Measurements from ENCODE around the gene WT1. TPM values are rescaled to one million over a fixed set of nuclear protein-coding genes. Genes with fewer than 3 reads are reported as not detected.

The WT1 gene
- total RNA-seq, 1 donor from 2014 or later = 1.2 TPM

DNA sequence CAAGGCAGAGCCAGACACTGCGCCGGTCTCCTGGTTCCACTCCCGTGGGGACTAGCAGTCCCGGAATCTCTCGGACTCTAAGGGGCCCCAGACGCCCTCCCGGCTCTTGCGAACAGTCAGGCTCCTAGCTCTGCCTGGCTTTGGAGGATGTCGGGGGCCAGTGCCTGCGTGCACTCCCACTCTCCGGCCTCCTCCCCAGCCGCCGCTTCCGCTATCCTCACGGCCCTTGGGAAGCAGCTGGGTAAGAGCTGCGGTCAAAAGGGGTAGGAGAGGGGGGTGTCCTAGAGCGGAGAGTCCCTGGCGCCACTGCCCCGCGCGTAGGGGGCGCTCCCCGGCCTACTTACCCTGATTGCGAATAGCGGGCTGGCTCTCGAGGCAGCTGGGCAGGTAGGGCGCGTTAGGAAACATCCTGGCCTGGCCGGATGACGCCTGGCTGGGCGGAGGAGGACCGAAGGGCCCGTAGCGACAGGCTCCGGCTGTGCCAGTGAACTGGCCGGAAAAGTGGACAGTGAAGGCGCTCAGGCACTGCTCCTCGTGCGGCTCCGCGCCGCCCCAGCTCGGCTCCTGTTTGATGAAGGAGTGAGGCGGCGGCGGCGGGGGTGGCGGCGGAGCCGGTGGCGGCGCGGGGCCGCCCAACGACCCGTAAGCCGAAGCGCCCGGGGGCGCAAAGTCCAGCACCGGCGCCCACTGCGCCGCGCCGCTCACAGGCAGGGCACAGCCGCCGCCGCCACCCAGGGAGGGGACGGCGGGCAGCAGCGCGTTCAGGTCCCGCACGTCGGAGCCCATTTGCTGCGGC is 785 bp downstream of the WT1 start:
- TF ChIP-seq, protein P1, sequence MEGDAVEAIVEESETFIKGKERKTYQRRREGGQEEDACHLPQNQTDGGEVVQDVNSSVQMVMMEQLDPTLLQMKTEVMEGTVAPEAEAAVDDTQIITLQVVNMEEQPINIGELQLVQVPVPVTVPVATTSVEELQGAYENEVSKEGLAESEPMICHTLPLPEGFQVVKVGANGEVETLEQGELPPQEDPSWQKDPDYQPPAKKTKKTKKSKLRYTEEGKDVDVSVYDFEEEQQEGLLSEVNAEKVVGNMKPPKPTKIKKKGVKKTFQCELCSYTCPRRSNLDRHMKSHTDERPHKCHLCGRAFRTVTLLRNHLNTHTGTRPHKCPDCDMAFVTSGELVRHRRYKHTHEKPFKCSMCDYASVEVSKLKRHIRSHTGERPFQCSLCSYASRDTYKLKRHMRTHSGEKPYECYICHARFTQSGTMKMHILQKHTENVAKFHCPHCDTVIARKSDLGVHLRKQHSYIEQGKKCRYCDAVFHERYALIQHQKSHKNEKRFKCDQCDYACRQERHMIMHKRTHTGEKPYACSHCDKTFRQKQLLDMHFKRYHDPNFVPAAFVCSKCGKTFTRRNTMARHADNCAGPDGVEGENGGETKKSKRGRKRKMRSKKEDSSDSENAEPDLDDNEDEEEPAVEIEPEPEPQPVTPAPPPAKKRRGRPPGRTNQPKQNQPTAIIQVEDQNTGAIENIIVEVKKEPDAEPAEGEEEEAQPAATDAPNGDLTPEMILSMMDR (IDR thresholded peaks at IDR 0.05) = no peak
- ATAC-seq = no peak
- peaks cover 28% of the 10 kb centered on the region for H3K4me1 ChIP-seq
- intact Hi-C loops (cut with DNase I) = no loop called here
- no peak overlapping the region for H3K27ac ChIP-seq
- H3K9me3 ChIP-seq = no peaks in the 10 kb centered on the region
- H3K36me3 ChIP-seq = no peaks in the 10 kb centered on the region
- no peak for DNase-seq
- H3K27me3 ChIP-seq (ENCODE audit: low read depth) = peaks cover 99% of the 10 kb centered on the region
- peak overlapping the region; percentile 33 for H3K4me3 ChIP-seq

DNA sequence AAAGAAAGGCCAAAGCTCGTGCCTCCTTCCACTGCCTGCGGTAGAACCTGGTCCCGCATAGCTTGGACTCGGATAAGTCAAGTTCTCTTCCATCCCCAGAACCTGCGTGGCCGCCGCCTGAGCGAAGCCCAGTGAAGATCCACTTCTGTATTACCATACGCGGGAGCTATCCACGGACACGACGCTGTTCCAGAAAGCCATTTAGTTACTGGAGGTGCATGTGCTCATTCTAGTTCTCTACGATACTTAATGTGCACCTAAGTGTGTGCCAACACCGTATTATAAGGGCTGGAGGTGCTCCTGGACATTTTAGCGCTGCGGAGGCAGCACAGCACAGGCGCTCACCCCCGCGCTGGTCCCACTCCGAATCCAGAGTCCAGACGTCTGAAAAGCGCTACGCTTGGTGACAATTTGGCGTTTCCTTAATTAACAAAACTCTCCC is 1.4 kb downstream of the WT1 start:
- no peak for ATAC-seq
- peak overlapping the region; percentile 34 for H3K4me3 ChIP-seq
- H3K27me3 ChIP-seq (ENCODE audit: low read depth) = peaks cover 99% of the 10 kb centered on the region
- no peaks in the 10 kb centered on the region for H3K9me3 ChIP-seq
- DNase-seq = no peak
- H3K4me1 ChIP-seq = peaks cover 27% of the 10 kb centered on the region
- H3K27ac ChIP-seq = no peak overlapping the region
- intact Hi-C loops (cut with DNase I) = no loop called here
- no peaks in the 10 kb centered on the region for H3K36me3 ChIP-seq
- TF ChIP-seq, protein P1 (IDR thresholded peaks at IDR 0.05) = no peak

DNA sequence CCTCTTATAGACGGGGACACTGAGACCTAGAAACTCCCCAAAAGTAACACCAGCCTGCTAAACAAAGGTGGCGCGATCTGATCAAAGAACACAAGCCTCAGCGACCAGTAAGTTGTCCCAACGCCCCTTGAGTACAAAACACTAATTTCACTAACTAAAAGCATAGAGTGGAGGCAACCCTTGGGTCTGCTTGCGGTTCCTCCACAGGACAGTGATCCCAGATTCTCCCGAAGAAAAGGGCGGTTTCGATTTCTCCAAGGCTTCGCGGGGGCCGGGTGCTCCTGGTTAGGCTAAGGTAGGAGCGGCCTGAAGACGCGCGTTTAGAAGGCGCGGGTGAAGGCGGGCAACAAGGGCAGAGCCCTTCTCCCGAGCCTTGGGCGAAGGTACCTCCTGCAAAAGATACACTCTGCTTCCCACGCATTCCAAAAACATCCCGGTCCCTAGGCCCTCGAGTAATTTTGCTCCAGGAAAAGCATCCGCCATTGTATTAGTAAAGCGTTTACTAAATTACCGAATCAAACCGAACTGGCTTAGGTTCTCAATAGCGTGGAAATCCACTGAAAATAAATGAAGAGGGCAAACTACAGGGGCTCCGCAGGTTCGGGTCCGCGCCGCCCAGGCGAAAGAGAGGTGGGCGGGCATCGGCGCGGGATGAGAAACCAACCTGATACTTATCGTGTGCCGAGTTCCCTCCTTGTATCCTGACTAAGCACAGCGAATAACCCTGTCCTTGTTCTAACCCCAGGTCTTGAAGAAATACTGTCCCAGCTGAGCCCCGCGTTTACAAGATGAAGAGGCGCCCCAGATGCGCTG is 2.0 kb downstream of the WT1 start:
- no peak overlapping the region for H3K27ac ChIP-seq
- no peaks in the 10 kb centered on the region for H3K9me3 ChIP-seq
- intact Hi-C loops (cut with DNase I) = no loop called here
- no peak for ATAC-seq
- peaks cover 99% of the 10 kb centered on the region for H3K27me3 ChIP-seq (ENCODE audit: low read depth)
- H3K4me3 ChIP-seq = peak overlapping the region; percentile 34
- no peak for DNase-seq
- no peaks in the 10 kb centered on the region for H3K36me3 ChIP-seq
- TF ChIP-seq, protein P1 (IDR thresholded peaks at IDR 0.05) = no peak
- H3K4me1 ChIP-seq = peaks cover 25% of the 10 kb centered on the region

DNA sequence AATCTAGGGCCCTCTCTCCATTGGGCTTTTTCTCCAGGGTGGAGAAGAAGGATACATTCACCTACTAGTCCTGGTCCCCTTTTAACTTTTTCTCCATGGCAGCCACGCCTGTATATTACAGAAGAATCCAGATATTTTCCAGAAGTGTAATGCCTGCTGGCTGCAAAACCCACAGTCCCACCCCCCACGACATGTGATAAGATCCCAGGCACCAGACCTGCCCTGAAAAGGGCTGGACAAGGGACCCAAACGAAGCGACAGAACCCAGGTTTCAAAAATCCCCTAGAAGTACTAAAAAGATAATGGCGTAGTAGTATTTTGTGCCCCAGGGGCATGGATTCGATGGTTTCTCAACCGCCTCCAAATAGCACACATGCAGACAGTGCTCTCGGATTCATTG is 2.8 kb downstream of the WT1 start:
- intact Hi-C loops (cut with DNase I) = no loop called here
- no peak for ATAC-seq
- TF ChIP-seq, protein P1 (IDR thresholded peaks at IDR 0.05) = no peak
- Histone ChIP-seq H3K4me3 (peak overlapping the region; percentile 34), H3K4me1 (peaks cover 25% of the 10 kb centered on the region), H3K27ac (no peak overlapping the region), H3K36me3 (no peaks in the 10 kb centered on the region), H3K9me3 (no peaks in the 10 kb centered on the region), H3K27me3 (ENCODE audit: low read depth) (peaks cover 99% of the 10 kb centered on the region)
- no peak for DNase-seq

DNA sequence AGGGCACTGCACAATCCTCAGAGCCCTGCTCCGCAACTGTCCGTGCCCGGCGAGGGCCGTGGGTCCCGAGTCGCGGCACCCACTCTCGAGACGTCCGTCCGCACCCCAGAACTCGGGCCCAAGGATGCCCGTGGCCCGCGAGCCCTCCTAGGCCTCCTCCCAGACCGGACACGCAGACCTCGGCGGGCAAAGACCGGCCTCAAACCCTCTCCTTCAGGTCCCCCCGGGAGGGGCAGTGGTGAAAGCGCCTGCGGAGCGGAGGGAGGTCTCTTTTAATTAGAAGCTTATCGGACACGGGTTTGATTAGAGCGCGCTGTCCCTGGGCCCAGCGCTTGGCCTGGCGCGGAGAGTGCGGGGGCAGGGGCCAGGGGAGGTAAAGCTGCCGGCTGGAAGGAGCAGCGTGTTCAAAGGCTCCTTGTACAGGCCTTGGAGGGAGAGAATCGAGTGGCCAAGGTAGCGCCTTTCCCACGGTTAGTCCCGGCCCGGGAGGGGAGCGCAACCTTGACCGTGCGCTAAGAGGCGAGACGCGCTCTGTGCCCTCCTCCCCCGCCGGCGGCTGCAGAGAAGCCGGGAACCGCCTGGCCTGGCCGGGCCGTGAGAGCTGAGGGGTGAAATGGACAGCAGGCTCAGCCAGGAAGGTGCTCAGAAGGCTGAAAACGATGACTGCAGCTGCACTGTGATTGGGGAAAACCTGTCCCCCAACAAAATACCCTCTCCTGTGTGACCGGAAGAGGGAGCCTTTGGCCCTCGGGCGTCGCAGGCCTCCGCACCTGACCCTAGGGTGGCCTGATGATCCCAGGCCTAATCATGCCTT is 4.6 kb downstream of the WT1 start:
- no peaks in the 10 kb centered on the region for H3K9me3 ChIP-seq
- H3K4me3 ChIP-seq = no peak overlapping the region
- H3K36me3 ChIP-seq = no peaks in the 10 kb centered on the region
- TF ChIP-seq, protein P1 (IDR thresholded peaks at IDR 0.05) = no peak
- no peak overlapping the region for H3K27ac ChIP-seq
- H3K27me3 ChIP-seq (ENCODE audit: low read depth) = peaks cover 99% of the 10 kb centered on the region
- intact Hi-C loops (cut with DNase I) = no loop called here
- peaks cover 25% of the 10 kb centered on the region for H3K4me1 ChIP-seq
- DNase-seq (no peak), ATAC-seq (no peak)

Measured in lower lobe of right lung (tissue), 2 donors.